NCI-H69 (cell line): ENCODE results near the gene GABRR2.

Experiments
- DNase-seq: peaks from one replicate; lab custom pipeline; 2025; lab: John Stamatoyannopoulos, UW

The GABRR2 gene

DNA sequence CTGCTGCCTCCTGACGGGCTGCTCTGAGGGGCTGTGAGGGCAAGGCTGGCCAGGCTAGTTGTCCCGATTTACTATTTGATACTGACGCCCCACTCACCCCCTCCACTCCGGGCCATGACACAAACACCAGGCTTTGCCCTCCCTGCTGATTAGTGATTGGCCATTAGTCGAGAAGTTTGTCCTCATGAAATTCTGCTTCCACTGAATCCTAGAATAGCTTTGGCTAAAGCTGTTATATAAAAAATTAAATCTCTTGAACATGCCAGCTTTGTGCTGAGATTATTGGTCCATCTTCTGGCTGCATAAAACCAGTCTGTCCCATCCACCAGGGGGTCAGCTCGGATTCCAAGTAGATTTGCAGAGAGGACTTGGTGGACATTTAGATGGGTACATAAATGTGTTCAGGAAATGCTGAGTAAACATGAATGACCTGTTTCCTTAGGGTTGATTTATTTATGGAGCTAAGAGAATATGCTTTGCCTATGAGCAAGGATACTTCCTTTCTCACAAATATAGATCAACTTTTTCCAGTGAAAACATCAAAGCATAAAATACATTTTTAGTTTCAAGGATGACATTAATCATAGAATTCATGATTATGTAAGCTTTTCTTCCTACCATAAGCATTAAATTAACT is at the start of gene GABRR2:
GABRR2 (minus strand) TSS at position 51 of the 637 bp plus-strand sequence. CDS start 134 bp downstream, outside the sequence.
- DNase-seq: peak; percentile 11

GRCh38 chr6:89364586-89364985 is 49.5 kb upstream of the GABRR2 start:
- no peak for DNase-seq

DNA sequence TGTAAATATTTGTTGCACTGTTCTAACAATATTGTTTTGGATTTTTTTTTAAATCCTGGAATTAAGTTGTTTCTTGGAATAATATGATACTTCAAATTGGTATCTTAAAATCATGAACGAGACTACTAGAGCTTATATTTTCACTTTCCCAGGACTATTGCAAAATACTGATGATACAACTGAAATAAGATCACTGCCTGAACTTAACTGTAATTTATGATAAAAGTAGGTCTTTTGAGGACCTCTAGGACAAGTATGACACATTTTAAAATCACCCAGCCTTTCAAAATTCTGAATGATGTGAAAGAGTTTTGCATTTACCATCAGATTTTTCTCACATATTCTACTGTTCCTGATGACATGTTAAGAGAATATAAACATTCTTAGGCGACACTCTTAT is 46.1 kb upstream of the GABRR2 start:
- DNase-seq: no peak

- no peak for DNase-seq
Observed at GRCh38 chr6:89360415-89360999, 45.4 kb upstream of the GABRR2 start.

DNA sequence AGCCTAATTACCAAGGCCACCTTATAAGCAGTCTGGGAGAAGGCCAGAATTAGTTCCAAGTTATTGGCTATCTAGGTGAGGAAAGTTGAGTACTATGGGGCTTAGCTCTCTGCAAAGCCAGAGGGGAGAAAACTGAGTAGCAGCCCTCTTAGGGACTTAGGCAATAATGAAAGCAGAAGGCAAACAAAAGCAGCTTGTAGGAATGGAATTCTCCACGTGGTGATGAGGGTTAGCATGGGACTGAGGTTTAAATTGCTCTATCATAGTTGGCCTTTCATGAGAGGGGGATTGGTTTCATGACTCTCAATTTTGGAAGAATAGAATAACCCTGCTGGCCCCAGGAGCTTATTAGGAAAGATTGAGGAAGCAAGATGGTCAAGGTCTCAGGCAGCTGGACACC is 44.5 kb upstream of the GABRR2 start:
- peak; percentile 30 for DNase-seq

- peak; percentile 35 for DNase-seq
Observed at GRCh38 chr6:89357390-89357789, 42.3 kb upstream of the GABRR2 start.

DNA sequence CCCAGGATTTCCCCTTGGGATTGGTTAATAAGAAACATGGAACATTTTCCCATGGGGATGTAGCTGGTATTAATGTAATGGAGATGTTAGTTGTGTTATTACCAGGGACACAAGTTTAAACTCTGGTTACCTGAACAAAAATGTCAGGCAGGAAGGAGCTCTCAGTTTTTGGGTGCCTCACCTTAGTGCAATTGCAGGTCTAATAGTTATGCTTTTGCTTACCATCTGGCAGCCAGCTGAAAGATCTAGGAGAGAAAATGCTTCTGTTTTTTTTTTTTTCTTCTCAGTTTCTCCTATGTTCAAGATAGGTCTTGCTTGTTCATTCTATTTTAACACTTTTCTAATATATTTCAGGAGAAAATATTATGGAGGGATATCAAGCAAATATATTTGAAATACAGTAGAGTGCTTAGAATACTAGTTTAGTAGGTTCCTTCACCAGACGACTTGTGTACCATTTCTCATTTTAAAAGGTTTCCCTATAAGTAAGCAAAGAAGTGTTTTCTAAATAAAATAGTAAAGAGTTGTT is 41.6 kb upstream of the GABRR2 start:
- DNase-seq: peak; percentile 54

DNA sequence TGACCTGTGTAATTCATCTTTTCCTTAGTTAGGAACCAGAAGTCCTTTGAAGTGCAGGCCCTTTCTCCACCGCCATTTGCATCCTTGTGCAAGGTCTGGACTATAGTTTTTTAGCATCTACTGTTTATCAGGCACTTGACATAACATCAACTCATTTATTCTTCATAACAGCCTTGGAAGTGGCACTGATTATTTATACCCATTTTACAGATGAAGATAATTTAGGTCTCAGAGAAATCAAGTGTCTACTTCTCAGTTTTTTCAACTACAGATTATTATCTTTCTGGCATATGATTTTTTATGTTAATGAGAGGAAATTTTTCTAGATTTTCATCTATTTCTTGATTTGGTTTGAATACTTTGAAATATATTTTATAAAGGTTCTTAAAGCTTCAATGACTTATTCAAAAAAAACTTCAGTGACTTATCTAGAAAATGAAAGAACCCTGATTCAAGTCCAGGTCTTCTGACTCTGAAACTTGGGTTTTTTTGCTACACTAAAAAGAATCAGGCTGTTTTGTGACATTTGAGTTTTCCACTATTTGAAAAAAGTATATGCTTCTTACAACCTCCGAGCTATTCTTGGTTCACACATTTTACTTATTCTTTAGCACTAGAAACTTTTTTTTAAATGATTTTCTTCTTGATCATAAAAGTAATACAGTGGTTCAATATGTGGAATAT is 40.6 kb upstream of the GABRR2 start:
- DNase-seq: no peak

GRCh38 chr6:89353702-89354392 is 38.7 kb upstream of the GABRR2 start:
- peak; percentile 89 for DNase-seq

- DNase-seq: no peak
Observed at GRCh38 chr6:89353118-89353556, 38.0 kb upstream of the GABRR2 start.

DNA sequence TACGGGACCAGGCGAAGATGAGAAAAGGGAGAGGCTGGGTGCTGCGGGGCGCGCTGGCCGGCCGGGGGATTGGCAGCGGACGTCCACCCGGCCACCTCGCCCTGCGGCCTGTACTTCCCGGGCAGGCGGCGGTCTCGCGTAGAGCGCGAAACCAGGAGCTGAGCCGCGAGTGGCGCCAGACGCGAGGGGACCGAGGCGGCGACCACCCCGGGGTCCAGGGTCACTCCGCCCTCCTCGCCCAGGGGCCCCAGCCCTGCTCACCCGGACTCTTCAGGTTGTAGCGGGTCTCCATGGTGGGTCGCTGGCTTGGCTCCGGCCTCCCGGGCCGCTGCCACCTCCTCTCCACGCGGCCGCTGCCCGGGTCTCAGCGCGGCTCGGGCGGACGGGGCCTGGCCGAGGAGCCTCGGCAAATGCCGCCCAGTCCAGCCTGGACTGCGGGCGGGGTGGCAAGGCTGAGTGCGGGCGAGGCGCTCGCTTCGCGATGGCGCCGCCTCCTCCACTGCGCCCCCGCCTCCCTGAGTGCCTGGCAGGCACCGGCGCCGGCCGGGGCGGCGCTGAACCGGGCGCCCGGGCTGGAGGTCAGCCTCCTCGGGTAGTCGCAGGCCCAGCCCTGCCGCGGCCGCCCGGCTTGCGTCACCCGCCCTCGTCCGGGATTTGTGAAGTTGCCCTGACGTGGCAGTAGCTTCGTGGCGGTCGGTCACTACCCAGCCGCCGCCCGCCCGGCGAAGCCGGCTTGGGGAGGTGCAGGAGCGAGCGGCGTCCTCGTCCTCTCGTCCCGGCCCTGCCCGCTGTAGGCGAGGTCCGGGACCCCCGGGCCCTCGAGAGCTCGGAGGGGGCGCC is 37.4 kb upstream of the GABRR2 start, which contains the start of gene UBE2J1:
UBE2J1 (minus strand) TSS at position 445 of the 840 bp plus-strand sequence; CDS start at position 292, 153 bp downstream.
- peak; percentile 87 for DNase-seq

DNA sequence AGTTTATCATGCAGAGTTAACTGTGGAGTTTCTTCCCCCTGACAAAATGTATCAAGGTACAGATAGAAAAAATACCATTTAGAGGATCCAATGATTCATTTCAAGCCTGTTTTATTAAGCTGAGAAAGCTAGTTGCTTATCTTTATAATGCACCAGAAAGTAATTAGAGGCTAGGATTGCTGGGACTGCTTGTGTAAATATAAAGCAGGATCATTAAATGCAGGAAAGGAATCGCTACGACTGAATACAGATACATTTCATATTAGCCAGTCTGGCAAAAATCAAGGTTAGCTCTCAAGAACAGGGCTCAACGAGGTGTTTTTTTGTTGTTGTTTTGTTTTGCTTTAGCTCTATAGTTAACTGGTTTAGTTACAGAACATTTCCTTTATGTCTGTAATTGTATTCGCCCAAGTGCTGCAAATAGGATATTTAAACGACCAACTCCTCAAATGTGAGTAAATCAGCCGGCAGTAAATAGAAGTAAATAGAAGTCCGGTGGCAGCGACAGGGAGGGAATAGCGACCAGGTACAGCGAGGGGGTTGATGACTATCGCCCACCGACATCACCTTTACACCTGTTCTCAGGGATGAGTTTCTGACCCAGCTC is 36.7 kb upstream of the GABRR2 start:
- DNase-seq: peak; percentile 79

GRCh38 chr6:89350281-89350966 is 35.3 kb upstream of the GABRR2 start:
- DNase-seq: peak; percentile 20

DNA sequence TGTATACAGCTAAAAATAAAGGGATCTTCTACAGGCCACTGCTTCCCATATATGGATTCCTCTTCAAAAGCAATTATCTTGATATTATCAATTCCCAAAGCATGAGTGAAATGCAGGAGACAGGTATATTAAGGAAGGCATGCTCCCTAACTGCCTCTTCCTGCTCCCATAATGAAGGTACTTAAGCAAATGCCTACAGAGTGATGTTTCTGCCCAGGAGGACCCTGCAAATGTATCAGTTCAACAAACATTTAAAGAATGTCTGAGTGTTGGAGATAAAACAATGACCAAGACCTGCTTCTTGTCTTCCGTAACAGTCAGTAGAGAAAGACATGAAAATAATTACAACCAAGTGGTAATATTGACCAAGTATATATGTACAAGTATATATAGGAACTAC is 33.3 kb upstream of the GABRR2 start:
- DNase-seq: no peak

- peak; percentile 18 for DNase-seq
Observed at GRCh38 chr6:89347825-89348224, 32.7 kb upstream of the GABRR2 start.

DNA sequence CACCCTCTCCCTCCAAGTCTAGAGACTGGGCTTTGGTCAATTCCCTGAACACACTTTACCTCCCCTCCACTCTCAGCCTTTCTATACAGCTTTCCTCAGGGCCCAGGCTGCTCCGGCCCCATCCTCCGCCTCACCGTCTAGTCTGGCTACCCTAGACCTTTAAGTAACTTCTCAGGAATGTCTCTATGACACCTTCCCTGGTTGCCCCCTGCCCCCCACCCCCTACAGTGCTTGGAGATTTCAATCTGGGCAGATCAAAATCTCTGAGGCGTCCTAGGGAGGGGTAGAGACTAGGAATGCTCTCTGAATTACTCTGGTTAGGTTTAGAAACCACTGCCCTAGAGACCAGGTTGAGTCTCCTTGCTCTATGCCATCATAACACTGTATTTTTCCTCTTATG is 31.3 kb upstream of the GABRR2 start:
- DNase-seq: no peak

- DNase-seq: no peak
Observed at GRCh38 chr6:89339565-89339964, 24.5 kb upstream of the GABRR2 start.

DNA sequence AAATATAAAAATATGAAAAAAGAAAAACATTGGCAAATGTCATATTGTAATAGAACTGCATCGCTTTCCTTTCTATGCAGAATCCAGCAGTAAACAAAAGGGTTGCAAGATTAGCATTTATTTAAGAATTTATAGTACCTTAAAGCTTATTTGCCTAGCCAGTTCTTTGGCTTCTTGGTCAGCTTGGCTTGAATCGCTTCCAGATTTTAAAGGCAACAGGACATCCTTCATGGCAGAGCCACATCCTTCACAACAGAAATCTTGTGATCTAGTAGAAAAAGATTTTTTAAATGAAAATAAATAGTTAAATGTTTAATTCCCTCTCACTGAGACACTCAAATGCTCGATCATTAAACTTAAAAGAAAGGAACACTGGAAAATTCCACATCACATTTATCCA is 20.1 kb upstream of the GABRR2 start:
- DNase-seq: no peak

- DNase-seq: no peak
Observed at GRCh38 chr6:89330910-89331309, 15.8 kb upstream of the GABRR2 start.

GRCh38 chr6:89328976-89329375 is 13.9 kb upstream of the GABRR2 start:
- DNase-seq: no peak
